Endothelial cell of umbilical vein (primary cell): Measurements from ENCODE around the gene DENND4B. TPM values are rescaled to one million over a fixed set of nuclear protein-coding genes. Genes with fewer than 3 reads are reported as not detected.

Experiments used
- BruUV-seq: library from RNA; stranded (reverse); fragments of 400-500 nt; replicated peaks from 2 replicates; lab custom pipeline; 2021; lab: Mats Ljungman, UMichigan
- CTCF ChIA-PET: fragments of 300-600, 350-600 bp; sonication (Branson Sonifier 250); formaldehyde crosslinking; loops from one replicate; lab custom pipeline; 2021; ENCODE audit warnings: antibody characterized with exemption, inconsistent platforms; lab: Charles Lee
- POLR2A ChIA-PET: fragments of 300-600, 350-600 bp; sonication (Branson Sonifier 250); formaldehyde crosslinking; loops from one replicate; lab custom pipeline; 2021; ENCODE audit warnings: antibody characterized with exemption, inconsistent platforms; lab: Charles Lee
- DNase-seq: peaks from one replicate; pipeline ENCODE4 v3.0.0-alpha.2; 2011; ENCODE audit warnings: low read depth, low spot score
- FAIRE-seq: peaks from 2 replicates; lab custom pipeline; 2011; peaks lifted over from hg19 to GRCh38; lab: Jason Lieb, UNC
- H2AFZ ChIP-seq: 2 replicates; pipeline ENCODE4 v1.6.0; 2012; ENCODE audit warnings: low read depth, low read length, control low read depth, inconsistent platforms
- H3K27ac ChIP-seq: 2 replicates; pipeline ENCODE4 v1.5.1; 2011; ENCODE audit warnings: low read depth, mild to moderate bottlenecking, control low read depth, low read length, moderate library complexity; ENCODE audit not compliant: insufficient read depth
- H3K27me3 ChIP-seq, 2 experiments: 2 replicates each; pipeline versions ENCODE4 v1.6.0 to v1.6.1; 2011; ENCODE audit warnings: low read length in 2 of 2, mixed read lengths in 1 of 2; ENCODE audit not compliant: control insufficient read depth in 2 of 2, insufficient read depth in 2 of 2
- H3K36me3 ChIP-seq, 2 experiments: 2 replicates in 1 of 2; 3 replicates in 1 of 2; pipeline ENCODE4 v1.5.1; 2011; ENCODE audit warnings: low read length in 2 of 2, mild to moderate bottlenecking in 1 of 2, moderate library complexity in 1 of 2; ENCODE audit not compliant: control insufficient read depth in 2 of 2, insufficient read depth in 2 of 2; ENCODE audit errors: extremely low read depth in 1 of 2
- H3K4me1 ChIP-seq: 3 replicates; pipeline ENCODE4 v1.5.1; 2011; ENCODE audit warnings: mild to moderate bottlenecking, low read length; ENCODE audit not compliant: control insufficient read depth, insufficient read depth; ENCODE audit errors: extremely low read depth
- H3K4me2 ChIP-seq: 2 replicates; pipeline ENCODE4 v1.6.1; 2011; ENCODE audit warnings: low read length, control low read depth, mixed read lengths; ENCODE audit not compliant: insufficient read depth
- H3K4me3 ChIP-seq, 3 experiments: fragments of 200-600 bp in 1 of 3; sonication (generic), shearing (Covaris generic) in 1 of 3; replicated peaks in 1 of 3; 2 replicates each; pipeline ENCODE4 v1.5.1; 2011 to 2016; ENCODE audit warnings: control low read depth in 3 of 3, low read length in 3 of 3, mild to moderate bottlenecking in 2 of 3, inconsistent platforms in 1 of 3, low read depth in 1 of 3, moderate library complexity in 1 of 3; ENCODE audit not compliant: insufficient read depth in 1 of 3
- H3K79me2 ChIP-seq: 2 replicates; pipeline ENCODE4 v1.6.0; 2012; ENCODE audit warnings: low read length, inconsistent platforms; ENCODE audit not compliant: control insufficient read depth, insufficient read depth
- H3K9ac ChIP-seq: replicated peaks from 2 replicates; pipeline ENCODE3; 2011; ENCODE audit warnings: low read length, control low read depth; ENCODE audit not compliant: insufficient read depth; ENCODE audit errors: extremely low read depth
- H3K9me1 ChIP-seq: replicated peaks from 3 replicates; pipeline ENCODE4 v1.6.0; 2011; ENCODE audit warnings: mild to moderate bottlenecking, low read length; ENCODE audit not compliant: control insufficient read depth, insufficient read depth; ENCODE audit errors: extremely low read depth
- H3K9me3 ChIP-seq: replicated peaks from 2 replicates; pipeline ENCODE4 v1.5.1; 2012; ENCODE audit warnings: low read length, inconsistent platforms; ENCODE audit not compliant: control insufficient read depth, insufficient read depth
- H4K20me1 ChIP-seq: replicated peaks from 2 replicates; pipeline ENCODE3; 2011; ENCODE audit warnings: mild to moderate bottlenecking, low read length; ENCODE audit not compliant: control insufficient read depth, insufficient read depth; ENCODE audit errors: extremely low read depth
- CTCF ChIP-seq, 2 donors: IDR thresholded peaks; 1 replicate in 1 of 2; 2 replicates in 1 of 2; pipeline ENCODE4 v1.5.1; 2011; ENCODE audit warnings: low read length in 2 of 2, mild to moderate bottlenecking in 2 of 2, moderate library complexity in 2 of 2, control low read depth in 1 of 2, inconsistent platforms in 1 of 2, low read depth in 1 of 2; ENCODE audit not compliant: insufficient read depth in 1 of 2; ENCODE audit errors: extremely low read depth in 1 of 2
- EZH2 ChIP-seq: IDR thresholded peaks from 2 replicates; pipeline ENCODE4 v1.6.1; 2012; ENCODE audit warnings: borderline replicate concordance, low read depth, mild to moderate bottlenecking, moderate library complexity, low read length, inconsistent platforms; ENCODE audit not compliant: severe bottlenecking
- FOS ChIP-seq: IDR thresholded peaks from 2 replicates; pipeline ENCODE4 v1.6.1; 2011; ENCODE audit warnings: mild to moderate bottlenecking, low read length, moderate library complexity, borderline replicate concordance; ENCODE audit not compliant: insufficient read depth
- GATA2 ChIP-seq: IDR thresholded peaks from 2 replicates; pipeline ENCODE4 v1.7.0; 2011; ENCODE audit warnings: low read depth, mild to moderate bottlenecking, moderate library complexity, mixed read lengths, low read length; ENCODE audit not compliant: insufficient read length, insufficient read depth
- JUN ChIP-seq: IDR thresholded peaks from 2 replicates; pipeline ENCODE4 v1.6.1; 2011; ENCODE audit warnings: borderline replicate concordance, low read depth; ENCODE audit not compliant: insufficient read length, insufficient read depth
- MAX ChIP-seq: IDR thresholded peaks from 2 replicates; pipeline ENCODE4 v1.6.1; 2011; ENCODE audit not compliant: insufficient read depth, insufficient read length
- MYC ChIP-seq: IDR thresholded peaks from one replicate; pipeline ENCODE4 v1.6.1; 2011; ENCODE audit warnings: mild to moderate bottlenecking, low read depth, low read length
- POLR2A ChIP-seq: IDR thresholded peaks from 2 replicates; pipeline ENCODE4 v1.6.1; 2012; ENCODE audit warnings: low read depth, mild to moderate bottlenecking, control low read depth, low read length
- POLR2AphosphoS5 ChIP-seq: IDR thresholded peaks from 2 replicates; pipeline ENCODE4 v1.6.1; 2012; ENCODE audit warnings: low read depth, mild to moderate bottlenecking, control low read depth, low read length, moderate library complexity; ENCODE audit not compliant: insufficient read depth
- dilution Hi-C: fragments of 300-500 bp; cut with MboI; formaldehyde crosslinking; loops from one replicate; pipeline ENCODE4 v1.15.0; 2019; ENCODE audit warnings: low sequenced_read_pairs; ENCODE audit not compliant: extremely low pct_ligation_motif_present
- intact Hi-C: fragments of 100-400 bp; cut with micrococcal nuclease; formaldehyde crosslinking; loops from one replicate; pipeline ENCODE4 v1.10.0; 2022
- polyA plus RNA-seq, 4 experiments: library from polyadenylated mRNA; depleted of rRNA in 3 of 4; stranded (reverse) in 3 of 4; unstranded in 1 of 4; fragments of >200 nt; gene quantifications; 2 replicates each; pipeline versions ENCODE4 v1.2.1 to v1.2.3, GENCODE V29; 2011 to 2012; ENCODE audit warnings: missing spikeins in 1 of 4
- total RNA-seq: library from RNA; stranded (reverse); gene quantifications from 2 replicates; pipeline ENCODE4 v1.2.3, GENCODE V29; 2021

DENND4B gene
- total and polyA plus RNA-seq, 2 donors (not counting 3 experiments of a cell fraction or from before 2014, with no cell fraction given) = 35.6 to 57.8 TPM

GRCh38 chr1:153978274-153978909 is 31.9 kb upstream of the DENND4B start:
- H3K9me3 ChIP-seq = no peaks in the 10 kb centered on the region
- peak overlapping the region in 2 of 3 experiments; percentile 70 to 91 for H3K4me3 ChIP-seq
- H3K9ac ChIP-seq = no peak overlapping the region
- DNase-seq = no peak
- no peaks in the 10 kb centered on the region for H3K9me1 ChIP-seq
- no peak for FAIRE-seq
- peaks cover 17% of the 10 kb centered on the region for H3K79me2 ChIP-seq
- peaks cover 10% of the 10 kb centered on the region for H3K4me1 ChIP-seq
- ChIA-PET CTCF (interaction anchor here (0.8 to 3.9 kb wide), 9 partner anchors 8 to 180 kb away, joined by 3 to 21 read pairs (median 8); partner anchors contain the start of genes CREB3L4, DENND4B, RAB13 and RPS27), POLR2A (interaction anchor here (1.5 kb wide), 1 partner anchor 11 kb away, joined by 12 read pairs; the partner anchor contains the start of gene CREB3L4)
- peak overlapping the region; percentile 83 for H2AFZ ChIP-seq
- H3K27me3 ChIP-seq = no peaks in the 10 kb centered on the region
- H3K27ac ChIP-seq = no peak overlapping the region
- dilution Hi-C loops (no loop called here), intact Hi-C loops (no loop called here)
- H3K36me3 ChIP-seq = peaks cover 8 to 23% of the 10 kb centered on the region in 2 experiments
- H4K20me1 ChIP-seq = no peaks in the 10 kb centered on the region
- H3K4me2 ChIP-seq = peak overlapping the region; percentile 53
- TF ChIP-seq CTCF (IDR thresholded peaks at IDR 0.05; ENCODE audit: extremely low read depth in 1 of 2, insufficient read depth in 1 of 2, low read depth in 1 of 2, low read length in 2 of 2) = no peak
- no peak for TF ChIP-seq MAX
- no peak for TF ChIP-seq MYC
- TF ChIP-seq EZH2 = no peak
- TF ChIP-seq FOS = no peak
- no peak for TF ChIP-seq JUN
- TF ChIP-seq POLR2A = no peak
- no peak for TF ChIP-seq POLR2AphosphoS5
- no peak for TF ChIP-seq GATA2
- no TSS peak for BruUV-seq
